HG03575 (cell line): Measurements from ENCODE around the gene LMBRD1.
"Not testable (repeated sequence)": the region's sequence is repeated elsewhere in the genome, so short reads cannot be mapped to it uniquely, and the experiment has no call there.

ENCODE experiments used
- ATAC-seq: cut with Tn5 transposase; IDR thresholded peaks from one replicate; pipeline ENCODE4 v1.9.1; 2021; ENCODE audit not compliant: unreplicated experiment, insufficient number of reproducible peaks, low FRiP score; ENCODE audit errors: extremely low read depth

Gene LMBRD1

GRCh38 chr6:69666779-69667178, 130.0 kb downstream of the LMBRD1 start:
- ATAC-seq, result not testable (repeated sequence)

GRCh38 chr6:69665437-69665836, 131.4 kb downstream of the LMBRD1 start:
- no peak for ATAC-seq

- no peak for ATAC-seq
Measured at GRCh38 chr6:69664551-69664950, 132.3 kb downstream of the LMBRD1 start.

GRCh38 chr6:69663215-69663614, 133.6 kb downstream of the LMBRD1 start:
- ATAC-seq, result peak; percentile 38

GRCh38 chr6:69650703-69651102, 146.1 kb downstream of the LMBRD1 start:
- no peak for ATAC-seq

GRCh38 chr6:69647726-69648125, 149.1 kb downstream of the LMBRD1 start:
- no peak for ATAC-seq

GRCh38 chr6:69643688-69644087, 153.1 kb downstream of the LMBRD1 start:
- ATAC-seq, result no peak

- ATAC-seq, result no peak
Measured at GRCh38 chr6:69632932-69633331, 163.9 kb downstream of the LMBRD1 start.

GRCh38 chr6:69631552-69632346, 165.1 kb downstream of the LMBRD1 start:
- ATAC-seq, result no peak

GRCh38 chr6:69630767-69631166, 166.0 kb downstream of the LMBRD1 start:
- no peak for ATAC-seq

GRCh38 chr6:69627625-69628024, 169.2 kb downstream of the LMBRD1 start:
- ATAC-seq, result no peak

GRCh38 chr6:69624944-69625343, 171.9 kb downstream of the LMBRD1 start:
- no peak for ATAC-seq
